Vagina (tissue), 2 donors: ENCODE data around the gene PGAP2. TPM values are rescaled to one million over a fixed set of nuclear protein-coding genes. Genes with fewer than 3 reads are reported as not detected.

ENCODE experiments used
- DNase-seq, 2 donors: peaks; one replicate each; pipeline ENCODE4 v3.0.0-alpha.2; 2017; ENCODE audit errors: extremely low spot score in 2 of 2
- H3K27ac ChIP-seq: fragments of 200-600 bp; sonication (generic); one replicate; pipeline ENCODE4 v1.5.1; 2019
- H3K27me3 ChIP-seq: fragments of 200-600 bp; sonication (generic); one replicate; pipeline ENCODE4 v1.5.1; 2019
- H3K36me3 ChIP-seq, 2 donors: fragments of 200-600 bp; sonication (generic); one replicate each; pipeline ENCODE4 v1.5.1; 2017 to 2019
- H3K4me1 ChIP-seq: fragments of 200-600 bp; sonication (generic); one replicate; pipeline ENCODE4 v1.5.1; 2019
- H3K4me3 ChIP-seq, 2 donors: fragments of 200-600 bp; sonication (generic); 1 replicate in 1 of 2; 2 replicates in 1 of 2; pipeline ENCODE4 v1.5.1; 2016 to 2019
- H3K9me3 ChIP-seq: fragments of 200-600 bp; sonication (generic); one replicate; pipeline ENCODE4 v1.5.1; 2019
- CTCF ChIP-seq, 3 experiments: fragments of 450-650 bp in 2 of 3; fragments of 200-600 bp in 1 of 3; sonication (generic) in 1 of 3; IDR thresholded peaks; one replicate each; pipeline ENCODE4 v1.5.1; 2017 to 2019; ENCODE audit warnings: antibody characterized with exemption in 3 of 3, mild to moderate bottlenecking in 2 of 3, moderate library complexity in 2 of 3
- POLR2A ChIP-seq, 2 donors: fragments of 450-650 bp; IDR thresholded peaks; one replicate each; pipeline ENCODE4 v1.6.1; 2017; ENCODE audit warnings: antibody characterized with exemption in 2 of 2, mild to moderate bottlenecking in 2 of 2, moderate library complexity in 2 of 2
- POLR2AphosphoS5 ChIP-seq, 2 donors: sonication (generic); formaldehyde crosslinking; IDR thresholded peaks; one replicate each; pipeline ENCODE4 v1.9.0; 2017; ENCODE audit warnings: antibody characterized with exemption in 2 of 2, mild to moderate bottlenecking in 2 of 2, low read depth in 1 of 2; ENCODE audit not compliant: insufficient read depth in 1 of 2
- intact Hi-C: fragments of 100-400 bp; cut with DNase I; formaldehyde crosslinking; loops from one replicate; pipeline ENCODE4 v1.15.1; 2023
- total RNA-seq: library from RNA; depleted of rRNA; stranded (reverse); fragments of >200 nt; gene quantifications from one replicate; pipeline ENCODE4 v1.2.3, GENCODE V29; 2016

PGAP2 gene
- total RNA-seq, 1 donor from 2014 or later: 19.6 TPM

- intact Hi-C loops: no loop called here
- no peaks in the 10 kb centered on the region for H3K9me3 ChIP-seq
- peaks cover 0 to 19% of the 10 kb centered on the region in 2 donors for H3K36me3 ChIP-seq
- H3K27me3 ChIP-seq: no peaks in the 10 kb centered on the region
- DNase-seq: no peak
- no peak overlapping the region for H3K27ac ChIP-seq
- H3K4me1 ChIP-seq: peaks cover 6% of the 10 kb centered on the region
- H3K4me3 ChIP-seq: no peak overlapping the region
- TF ChIP-seq POLR2AphosphoS5 (IDR thresholded peaks at IDR 0.05; ENCODE audit: insufficient read depth in 1 of 2, low read depth in 1 of 2) (no peak), CTCF (IDR thresholded peaks at IDR 0.05) (peak in 1 of 3 experiments; percentile 33)
Observed at GRCh38 chr11:3824714-3825472, 16.5 kb downstream of the PGAP2 start.

- H3K36me3 ChIP-seq: peaks cover 0 to 19% of the 10 kb centered on the region in 2 donors
- TF ChIP-seq POLR2A (IDR thresholded peaks at IDR 0.05) (no peak), POLR2AphosphoS5 (IDR thresholded peaks at IDR 0.05; ENCODE audit: insufficient read depth in 1 of 2, low read depth in 1 of 2) (no peak), CTCF (IDR thresholded peaks at IDR 0.05) (no peak)
- H3K27me3 ChIP-seq: no peaks in the 10 kb centered on the region
- no peak overlapping the region for H3K4me3 ChIP-seq
- intact Hi-C loops: no loop called here
- H3K4me1 ChIP-seq: peaks cover 6% of the 10 kb centered on the region
- no peaks in the 10 kb centered on the region for H3K9me3 ChIP-seq
- H3K27ac ChIP-seq: no peak overlapping the region
- no peak for DNase-seq
Observed at GRCh38 chr11:3825473-3826154, 17.3 kb downstream of the PGAP2 start.

- H3K36me3 ChIP-seq: peaks cover 0 to 19% of the 10 kb centered on the region in 2 donors
- no peak overlapping the region for H3K4me3 ChIP-seq
- intact Hi-C loops: no loop called here
- TF ChIP-seq POLR2A (IDR thresholded peaks at IDR 0.05) (no peak), POLR2AphosphoS5 (IDR thresholded peaks at IDR 0.05; ENCODE audit: insufficient read depth in 1 of 2, low read depth in 1 of 2) (no peak), CTCF (IDR thresholded peaks at IDR 0.05) (no peak)
- H3K27me3 ChIP-seq: no peaks in the 10 kb centered on the region
- DNase-seq: no peak
- H3K9me3 ChIP-seq: no peaks in the 10 kb centered on the region
- H3K27ac ChIP-seq: no peak overlapping the region
- H3K4me1 ChIP-seq: peaks cover 6% of the 10 kb centered on the region
Observed at GRCh38 chr11:3826721-3827120, 18.4 kb downstream of the PGAP2 start.

GRCh38 chr11:3827434-3828186, 19.2 kb downstream of the PGAP2 start:
- Histone ChIP-seq H3K36me3 (peaks cover 0 to 19% of the 10 kb centered on the region in 2 donors), H3K4me1 (peaks cover 13% of the 10 kb centered on the region), H3K4me3 (no peak overlapping the region), H3K9me3 (no peaks in the 10 kb centered on the region), H3K27me3 (no peaks in the 10 kb centered on the region), H3K27ac (no peak overlapping the region)
- intact Hi-C loops: no loop called here
- TF ChIP-seq CTCF (IDR thresholded peaks at IDR 0.05) (no peak), POLR2AphosphoS5 (IDR thresholded peaks at IDR 0.05; ENCODE audit: insufficient read depth in 1 of 2, low read depth in 1 of 2) (no peak), POLR2A (IDR thresholded peaks at IDR 0.05) (no peak)
- no peak for DNase-seq
